ENCODE measurements around the gene CYP19A1.

Gene CYP19A1

DNA sequence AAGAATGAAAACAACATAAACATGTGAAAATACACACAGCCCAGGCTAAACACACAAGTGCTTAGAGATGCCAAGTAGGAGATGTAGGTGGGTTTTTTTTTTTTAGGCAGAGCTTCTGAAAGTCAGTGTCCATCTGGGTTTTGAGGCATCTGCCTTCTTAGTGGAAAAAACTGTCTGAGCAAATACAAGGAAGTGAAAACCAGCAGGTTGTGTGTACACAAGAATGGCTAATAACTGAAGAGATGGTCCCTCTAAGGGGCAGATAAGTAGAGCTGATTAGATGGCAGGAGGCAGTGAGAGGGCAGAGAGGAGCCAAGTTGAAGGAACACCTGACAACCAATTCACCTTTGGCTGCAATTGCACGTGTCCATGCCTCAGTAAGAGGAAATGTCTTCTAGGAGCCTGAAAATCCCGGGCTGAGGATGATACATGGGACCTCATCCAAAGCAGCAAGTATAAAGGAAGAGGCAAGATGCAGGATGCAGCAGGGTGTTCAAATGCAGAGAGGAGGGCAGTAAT, 34.9 kb downstream of the CYP19A1 start:
- H3K9me3 ChIP-seq (ENCODE audit: low read length) = no peaks in the 10 kb centered on the region
- H3K27me3 ChIP-seq (ENCODE audit: insufficient read depth, low read length) = no peaks in the 10 kb centered on the region
- no peaks in the 10 kb centered on the region for H3F3A ChIP-seq (ENCODE audit: insufficient read depth, low read length)
- no peak overlapping the region for H3K4me2 ChIP-seq (ENCODE audit: low read length)
- no peaks in the 10 kb centered on the region for H3K36me3 ChIP-seq (ENCODE audit: insufficient read depth, low read length)
- H3K9ac ChIP-seq (ENCODE audit: low read length) = no peak overlapping the region
- no peaks in the 10 kb centered on the region for H3K79me2 ChIP-seq (ENCODE audit: insufficient read depth, low read length)
- no peak overlapping the region for H3K4me3 ChIP-seq (ENCODE audit: low read depth, low read length, poor library complexity, severe bottlenecking)
- no peaks in the 10 kb centered on the region for H4K20me1 ChIP-seq (ENCODE audit: insufficient read depth, low read length)
- no peak overlapping the region for H2AFZ ChIP-seq (ENCODE audit: low read length)
- H3K4me1 ChIP-seq (ENCODE audit: insufficient read depth, low read length, severe bottlenecking) = no peaks in the 10 kb centered on the region
- TF ChIP-seq, protein P1, sequence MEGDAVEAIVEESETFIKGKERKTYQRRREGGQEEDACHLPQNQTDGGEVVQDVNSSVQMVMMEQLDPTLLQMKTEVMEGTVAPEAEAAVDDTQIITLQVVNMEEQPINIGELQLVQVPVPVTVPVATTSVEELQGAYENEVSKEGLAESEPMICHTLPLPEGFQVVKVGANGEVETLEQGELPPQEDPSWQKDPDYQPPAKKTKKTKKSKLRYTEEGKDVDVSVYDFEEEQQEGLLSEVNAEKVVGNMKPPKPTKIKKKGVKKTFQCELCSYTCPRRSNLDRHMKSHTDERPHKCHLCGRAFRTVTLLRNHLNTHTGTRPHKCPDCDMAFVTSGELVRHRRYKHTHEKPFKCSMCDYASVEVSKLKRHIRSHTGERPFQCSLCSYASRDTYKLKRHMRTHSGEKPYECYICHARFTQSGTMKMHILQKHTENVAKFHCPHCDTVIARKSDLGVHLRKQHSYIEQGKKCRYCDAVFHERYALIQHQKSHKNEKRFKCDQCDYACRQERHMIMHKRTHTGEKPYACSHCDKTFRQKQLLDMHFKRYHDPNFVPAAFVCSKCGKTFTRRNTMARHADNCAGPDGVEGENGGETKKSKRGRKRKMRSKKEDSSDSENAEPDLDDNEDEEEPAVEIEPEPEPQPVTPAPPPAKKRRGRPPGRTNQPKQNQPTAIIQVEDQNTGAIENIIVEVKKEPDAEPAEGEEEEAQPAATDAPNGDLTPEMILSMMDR (IDR thresholded peaks at IDR 0.05; ENCODE audit: low read length) = no peak
- TF ChIP-seq EZH2 (IDR thresholded peaks at IDR 0.05; ENCODE audit: borderline replicate concordance, low read length) = no peak
- no peaks in the 10 kb centered on the region for H3K9me2 ChIP-seq (ENCODE audit: low read depth, low read length)
- H3K27ac ChIP-seq (ENCODE audit: low read depth, low read length, poor library complexity, severe bottlenecking) = no peak overlapping the region

DNA sequence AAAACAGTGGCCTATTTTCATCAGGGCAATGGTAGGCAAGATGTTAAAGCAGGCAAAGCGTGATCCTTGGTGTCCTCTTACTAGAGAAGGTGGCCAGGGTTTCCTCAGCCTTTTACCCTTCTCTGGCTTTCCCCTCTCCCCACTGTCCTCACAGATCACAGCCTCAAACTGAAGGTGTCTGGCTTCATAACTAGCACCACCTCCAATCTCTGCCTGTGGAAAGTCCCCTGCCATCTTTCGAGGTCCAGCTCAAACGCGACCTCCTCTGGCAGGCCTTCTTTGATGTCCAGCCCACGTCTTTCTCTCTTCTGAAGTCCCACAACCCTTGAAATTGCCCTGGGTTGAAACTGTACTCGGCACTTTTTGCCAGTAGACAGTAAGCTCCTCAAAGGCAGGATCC, 35.9 kb downstream of the CYP19A1 start:
- Histone ChIP-seq H3K4me3 (ENCODE audit: low read depth, low read length, poor library complexity, severe bottlenecking) (no peak overlapping the region), H3K4me1 (ENCODE audit: insufficient read depth, low read length, severe bottlenecking) (no peaks in the 10 kb centered on the region), H3K9ac (ENCODE audit: low read length) (no peak overlapping the region), H3K27ac (ENCODE audit: low read depth, low read length, poor library complexity, severe bottlenecking) (no peak overlapping the region), H3K79me2 (ENCODE audit: insufficient read depth, low read length) (no peaks in the 10 kb centered on the region), H3K4me2 (ENCODE audit: low read length) (no peak overlapping the region), H3K9me3 (ENCODE audit: low read length) (no peaks in the 10 kb centered on the region), H3K9me2 (ENCODE audit: low read depth, low read length) (no peaks in the 10 kb centered on the region), H3K36me3 (ENCODE audit: insufficient read depth, low read length) (no peaks in the 10 kb centered on the region), H2AFZ (ENCODE audit: low read length) (no peak overlapping the region), H3K27me3 (ENCODE audit: insufficient read depth, low read length) (no peaks in the 10 kb centered on the region), H4K20me1 (ENCODE audit: insufficient read depth, low read length) (no peaks in the 10 kb centered on the region), H3F3A (ENCODE audit: insufficient read depth, low read length) (no peaks in the 10 kb centered on the region)
- TF ChIP-seq EZH2 (IDR thresholded peaks at IDR 0.05; ENCODE audit: borderline replicate concordance, low read length) = no peak
- TF ChIP-seq, protein P1 (IDR thresholded peaks at IDR 0.05; ENCODE audit: low read length) = no peak

GRCh38 chr15:51299187-51300015, 39.0 kb downstream of the CYP19A1 start:
- H3K9me3 ChIP-seq (ENCODE audit: low read length) = no peaks in the 10 kb centered on the region
- no peaks in the 10 kb centered on the region for H3K79me2 ChIP-seq (ENCODE audit: insufficient read depth, low read length)
- H3K27me3 ChIP-seq (ENCODE audit: insufficient read depth, low read length) = no peaks in the 10 kb centered on the region
- no peaks in the 10 kb centered on the region for H3K9me2 ChIP-seq (ENCODE audit: low read depth, low read length)
- H3F3A ChIP-seq (ENCODE audit: insufficient read depth, low read length) = no peaks in the 10 kb centered on the region
- no peak overlapping the region for H3K4me2 ChIP-seq (ENCODE audit: low read length)
- H3K36me3 ChIP-seq (ENCODE audit: insufficient read depth, low read length) = no peaks in the 10 kb centered on the region
- H3K4me3 ChIP-seq (ENCODE audit: low read depth, low read length, poor library complexity, severe bottlenecking) = no peak overlapping the region
- no peak overlapping the region for H3K27ac ChIP-seq (ENCODE audit: low read depth, low read length, poor library complexity, severe bottlenecking)
- H2AFZ ChIP-seq (ENCODE audit: low read length) = no peak overlapping the region
- no peaks in the 10 kb centered on the region for H4K20me1 ChIP-seq (ENCODE audit: insufficient read depth, low read length)
- no peak overlapping the region for H3K9ac ChIP-seq (ENCODE audit: low read length)
- TF ChIP-seq EZH2 (IDR thresholded peaks at IDR 0.05; ENCODE audit: borderline replicate concordance, low read length) = no peak
- TF ChIP-seq, protein P1 (IDR thresholded peaks at IDR 0.05; ENCODE audit: low read length) = no peak
- H3K4me1 ChIP-seq (ENCODE audit: insufficient read depth, low read length, severe bottlenecking) = no peaks in the 10 kb centered on the region

Data from OCI-LY1 (cell line).